HG03354 (cell line): ENCODE measurements around the gene RAD51C.

Experiments
- ATAC-seq: cut with Tn5 transposase; IDR thresholded peaks from one replicate; pipeline ENCODE4 v1.9.1; 2021; ENCODE audit warnings: mild to moderate bottlenecking; ENCODE audit not compliant: unreplicated experiment, poor library complexity, severe bottlenecking

RAD51C gene

GRCh38 chr17:58785097-58785496, 92.7 kb downstream of the RAD51C start:
- no peak for ATAC-seq
